ENCODE measurements around the gene TRABD2B.

TRABD2B gene

GRCh38 chr1:47976267-47976666 lies 20.9 kb downstream of the TRABD2B start:
- TF ChIP-seq ZFP69B (tag by site-specific recombination; IDR thresholded peaks at IDR 0.05): no peak
- no peak for TF ChIP-seq ZNF341 (tag by site-specific recombination; IDR thresholded peaks at IDR 0.05; ENCODE audit: low read depth)
- no peak for TF ChIP-seq ZNF211 (tag by site-specific recombination; IDR thresholded peaks at IDR 0.05; ENCODE audit: low read depth)
- no peak for TF ChIP-seq ZNF707 (tag by site-specific recombination; IDR thresholded peaks at IDR 0.05)
- no peak for TF ChIP-seq ZNF555 (tag by site-specific recombination; conservative IDR thresholded peaks at IDR 0.05)
- TF ChIP-seq ZNF626 (tag by site-specific recombination; IDR thresholded peaks at IDR 0.05): no peak
- TF ChIP-seq ZSCAN16 (tag by site-specific recombination; IDR thresholded peaks at IDR 0.05): no peak
- TF ChIP-seq ZBTB7A (tag by site-specific recombination; IDR thresholded peaks at IDR 0.05; ENCODE audit: low read depth): no peak
- TF ChIP-seq ZSCAN23 (tag by site-specific recombination; IDR thresholded peaks at IDR 0.05): no peak
- no peak for TF ChIP-seq ZNF670 (tag by site-specific recombination; IDR thresholded peaks at IDR 0.05; ENCODE audit: low read depth)
- no peak for TF ChIP-seq REPIN1 (tag by site-specific recombination; IDR thresholded peaks at IDR 0.05; ENCODE audit: low read depth)
- no peak for TF ChIP-seq ZBTB49 (tag by site-specific recombination; IDR thresholded peaks at IDR 0.05; ENCODE audit: low read depth)
- TF ChIP-seq ZBTB1 (tag by site-specific recombination; IDR thresholded peaks at IDR 0.05): no peak
- no peak for TF ChIP-seq ZNF560 (tag by site-specific recombination; IDR thresholded peaks at IDR 0.05; ENCODE audit: borderline replicate concordance)
- no peak for TF ChIP-seq ZNF221 (tag by site-specific recombination; IDR thresholded peaks at IDR 0.05; ENCODE audit: borderline replicate concordance)
- no peak for TF ChIP-seq HOXA7 (CRISPR knock-in tag; IDR thresholded peaks at IDR 0.05; ENCODE audit: borderline replicate concordance)
- H3K4me3 ChIP-seq (ENCODE audit: low read depth, low read length): no peak overlapping the region
- ChIA-PET CTCF (no interaction called here), POLR2A (no interaction called here)
- H3K9me3 ChIP-seq (ENCODE audit: control insufficient read depth, insufficient read depth, low read depth, low read length): no peaks in the 10 kb centered on the region
- no peaks in the 10 kb centered on the region for H3K36me3 ChIP-seq (ENCODE audit: control insufficient read depth in 2 of 2, insufficient read depth in 1 of 2, low read length in 2 of 2)
- H3K4me1 ChIP-seq (ENCODE audit: control insufficient read depth, insufficient read depth, low read length): no peaks in the 10 kb centered on the region
- H3K27ac ChIP-seq (ENCODE audit: extremely low read depth, low read depth, low read length): no peak overlapping the region

GRCh38 chr1:47975302-47975921 lies 21.8 kb downstream of the TRABD2B start:
- no peak overlapping the region for H3K4me3 ChIP-seq (ENCODE audit: low read depth, low read length)
- POLR2A ChIA-PET: no interaction called here
- no peak for TF ChIP-seq BCL11B (tag by site-specific recombination; IDR thresholded peaks at IDR 0.05; ENCODE audit: low read depth)
- peak; percentile 67 for TF ChIP-seq PRDM10 (tag by site-specific recombination; IDR thresholded peaks at IDR 0.05)
- TF ChIP-seq ZNF23 (tag by site-specific recombination; IDR thresholded peaks at IDR 0.05; ENCODE audit: borderline replicate concordance): no peak
- TF ChIP-seq ZNF658 (tag by site-specific recombination; IDR thresholded peaks at IDR 0.05): no peak
- TF ChIP-seq ZNF423 (tag by site-specific recombination; IDR thresholded peaks at IDR 0.05): no peak
- TF ChIP-seq EGR2 (tag by site-specific recombination; IDR thresholded peaks at IDR 0.05; ENCODE audit: low read depth): no peak
- H3K9me3 ChIP-seq (ENCODE audit: control insufficient read depth, insufficient read depth, low read depth, low read length): no peaks in the 10 kb centered on the region
- H3K36me3 ChIP-seq (ENCODE audit: control insufficient read depth in 2 of 2, insufficient read depth in 1 of 2, low read length in 2 of 2): no peaks in the 10 kb centered on the region
- H3K27ac ChIP-seq (ENCODE audit: extremely low read depth, low read depth, low read length): no peak overlapping the region
- H3K4me1 ChIP-seq (ENCODE audit: control insufficient read depth, insufficient read depth, low read length): peaks cover 4% of the 10 kb centered on the region
- CTCF ChIA-PET: interaction anchor here (0.5 to 0.6 kb wide), 2 partner anchors 119 to 544 kb away, joined by 3 to 4 read pairs; no protein-coding TSS in a partner anchor
